SW 1271 (cell line): ENCODE measurements around the gene BCDIN3D.
"Not testable (repeated sequence)": the region's sequence is repeated elsewhere in the genome, so short reads cannot be mapped to it uniquely, and the experiment has no call there.

ENCODE experiments used
- DNase-seq, 2 experiments: peaks; one replicate each; lab custom pipeline; 2025; lab: John Stamatoyannopoulos, UW

BCDIN3D gene

DNA sequence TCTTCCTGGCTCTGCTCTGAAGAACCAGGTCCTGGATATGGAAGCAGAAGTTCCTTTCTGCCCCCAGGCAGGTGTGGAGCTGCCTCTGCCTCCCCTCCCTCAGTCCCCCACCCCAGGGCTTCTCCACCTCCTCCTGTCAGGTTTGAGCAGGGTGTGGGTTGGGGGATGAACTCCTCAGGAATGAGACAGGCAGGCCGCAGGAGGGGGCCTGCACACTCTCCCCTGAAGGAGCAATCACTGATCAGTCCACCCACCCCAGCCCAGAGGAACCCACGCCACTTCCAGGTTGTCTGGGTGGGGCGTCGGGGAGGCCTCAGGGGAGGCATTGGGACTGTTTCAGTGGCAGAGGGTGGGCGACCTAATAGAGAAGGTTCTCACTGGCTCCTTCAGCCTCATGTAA, 34.2 kb upstream of the BCDIN3D start:
- no peak for DNase-seq

DNA sequence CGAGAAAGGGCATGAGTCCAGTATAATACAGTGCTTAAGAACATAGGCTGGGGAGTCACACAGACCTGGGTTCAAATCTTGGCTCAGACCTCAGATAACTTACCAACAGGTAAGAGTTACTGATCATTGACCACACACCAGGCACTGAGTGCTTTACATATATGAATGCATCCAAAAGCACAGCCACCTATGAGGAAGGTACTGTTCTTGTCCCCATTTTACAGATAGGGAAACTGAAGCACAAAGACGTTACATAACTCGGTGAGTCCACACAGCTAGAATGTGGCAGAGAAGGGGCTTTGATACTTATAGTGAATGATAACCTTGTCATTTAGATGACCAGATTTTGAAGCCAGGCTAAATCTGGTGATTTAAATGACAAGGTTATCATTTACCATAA, 33.2 kb upstream of the BCDIN3D start:
- DNase-seq, result no peak

DNA sequence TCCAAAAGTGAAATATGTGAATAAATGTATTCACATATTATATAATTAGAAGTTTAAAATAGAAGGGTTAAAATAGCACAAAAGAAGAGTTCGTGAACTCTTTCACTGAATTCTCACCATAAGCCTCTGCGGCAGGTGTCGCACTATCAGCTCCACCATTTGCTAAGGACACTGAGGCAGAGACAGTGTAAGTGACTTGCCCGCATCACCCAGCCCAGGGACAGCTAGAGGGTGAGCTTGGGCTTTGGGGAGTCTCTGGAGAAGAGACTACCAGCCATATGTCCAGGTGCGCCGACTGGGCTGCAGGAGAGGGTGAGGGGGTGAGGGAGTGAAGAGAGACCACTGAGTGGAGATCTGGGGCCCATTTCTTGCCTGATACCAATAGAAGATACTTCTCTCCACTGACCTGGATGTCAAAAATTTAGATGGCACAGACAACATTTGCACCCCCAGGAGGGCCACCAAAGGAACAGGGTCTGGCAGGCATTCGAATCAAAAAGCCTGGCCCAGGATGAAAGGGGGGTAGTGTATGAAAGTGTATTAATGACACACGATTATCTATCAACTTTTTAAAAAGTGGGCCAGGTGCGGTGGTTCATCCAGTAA, 32.3 kb upstream of the BCDIN3D start:
- no peak for DNase-seq

DNA sequence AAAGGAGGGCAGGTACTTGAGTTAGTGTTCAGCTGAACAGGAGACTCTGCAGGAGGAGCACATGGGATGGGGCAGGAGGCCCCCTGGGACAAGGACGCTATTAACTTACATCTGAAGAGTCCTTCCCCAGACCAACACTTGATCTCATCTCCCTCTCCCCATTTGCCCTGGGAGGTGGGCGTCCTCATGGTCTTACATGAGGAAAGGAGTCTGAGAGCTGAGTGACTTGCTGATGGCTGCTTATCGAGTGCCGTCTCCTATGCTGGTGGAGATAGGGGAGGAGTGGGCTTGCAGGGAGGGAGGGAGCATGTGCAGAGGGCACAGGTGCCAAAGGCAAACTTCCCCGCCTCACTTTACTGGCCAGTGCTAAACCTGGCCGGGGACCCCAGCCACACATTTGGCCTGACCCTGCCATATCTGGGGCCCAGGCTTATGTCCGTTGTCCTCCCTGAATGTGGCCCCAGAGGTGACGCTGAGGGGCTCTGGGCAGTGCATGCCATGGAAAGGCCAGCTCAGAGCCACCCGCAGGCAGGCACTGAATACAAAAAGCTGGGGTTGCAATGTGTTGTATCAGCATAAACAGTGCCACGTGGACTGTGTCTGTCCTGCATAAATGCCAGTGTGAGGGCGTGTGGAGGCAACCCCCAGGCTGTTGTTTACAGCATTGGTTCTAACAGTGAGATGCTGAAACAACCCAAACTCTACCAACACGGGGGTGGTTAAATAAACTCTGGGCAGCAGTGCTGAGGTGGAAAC, 31.4 kb upstream of the BCDIN3D start:
- no peak for DNase-seq

DNA sequence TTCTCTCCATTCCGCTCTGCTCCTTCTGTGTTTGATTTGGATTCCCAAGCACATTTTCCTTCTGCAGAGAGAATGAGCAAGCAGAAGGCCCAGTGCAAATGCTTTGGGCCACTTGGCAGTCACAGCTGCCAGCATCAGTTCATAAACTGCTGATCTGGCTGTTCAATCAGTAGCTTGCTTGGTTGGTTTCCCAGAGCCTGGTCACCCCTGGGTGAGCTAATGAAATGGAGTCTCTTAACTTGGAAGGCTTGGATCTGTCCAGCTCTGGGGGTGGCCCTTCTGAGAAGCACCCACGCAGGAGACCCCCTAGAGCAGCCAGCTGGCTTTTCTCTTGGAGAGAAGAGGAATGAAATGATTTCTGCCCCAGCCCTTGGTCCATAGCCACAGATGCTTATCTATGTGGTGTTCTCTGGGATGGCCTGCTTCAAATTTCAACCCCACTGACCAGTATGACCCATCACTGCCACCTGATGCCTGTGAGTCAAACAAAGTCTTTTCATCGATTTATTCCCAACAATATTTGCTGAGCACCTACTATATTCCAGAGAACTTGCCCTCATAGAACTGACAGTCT, 30.5 kb upstream of the BCDIN3D start:
- DNase-seq, result no peak

DNA sequence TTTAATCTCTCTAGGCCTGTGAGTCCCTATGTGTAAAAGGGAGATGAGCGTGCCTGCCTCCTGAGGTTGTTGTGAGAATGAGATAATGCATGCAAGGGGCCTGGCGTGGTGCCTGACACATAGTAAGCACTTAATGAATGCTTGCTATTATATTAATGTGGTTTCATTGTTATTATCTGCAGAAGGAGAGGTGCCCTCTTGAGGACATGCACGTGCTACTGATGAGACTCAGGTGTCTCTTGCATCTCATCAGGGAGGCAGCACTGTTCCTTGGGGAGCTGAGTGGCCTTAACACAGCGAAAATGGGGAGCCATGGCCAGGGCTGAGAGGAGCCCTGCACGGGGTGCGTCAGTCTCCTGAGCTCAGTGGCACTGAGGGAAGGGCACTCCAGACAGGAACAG, 29.9 kb upstream of the BCDIN3D start:
- no peak for DNase-seq

DNA sequence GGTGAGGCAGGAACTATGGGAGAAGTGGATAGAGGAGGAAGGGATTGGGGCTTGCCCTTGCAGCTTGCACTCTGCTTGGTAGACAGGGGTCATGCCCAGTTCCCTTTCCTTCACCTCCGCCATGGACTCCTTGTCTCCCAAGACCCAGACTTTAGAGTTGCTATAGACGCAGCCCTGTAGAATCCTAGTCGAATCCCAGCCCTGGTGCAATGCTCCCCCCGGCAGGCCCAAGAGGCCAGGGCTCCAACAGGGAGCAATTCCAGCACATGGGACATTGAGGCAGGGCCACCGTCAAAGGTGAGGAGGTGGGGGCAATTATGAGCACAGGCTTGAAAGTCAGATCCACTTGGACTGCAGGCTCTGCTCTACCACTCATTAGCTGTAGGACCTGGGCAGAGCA, 29.5 kb upstream of the BCDIN3D start:
- DNase-seq, result no peak

DNA sequence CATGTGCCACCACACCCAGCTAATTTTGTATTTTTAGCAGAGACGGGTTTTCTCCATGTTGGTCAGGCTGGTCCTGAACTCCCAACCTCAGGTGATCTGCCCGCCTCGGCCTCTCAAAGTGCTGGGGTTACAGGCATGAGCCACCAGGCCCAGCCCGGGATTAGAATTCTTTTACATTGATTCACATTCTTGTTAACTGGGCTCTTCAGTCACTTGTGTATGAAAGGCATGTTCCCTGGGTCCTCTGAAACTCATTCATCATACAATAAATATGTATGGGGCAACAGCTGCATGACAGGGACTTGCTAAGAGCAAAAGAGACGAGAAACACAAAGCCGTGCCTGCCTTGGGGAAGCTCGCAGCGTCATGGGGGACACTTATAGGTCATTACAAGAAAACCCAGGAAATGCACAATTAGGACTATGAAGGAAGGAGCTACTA, 28.9 kb upstream of the BCDIN3D start:
- not testable (repeated sequence) for DNase-seq

DNA sequence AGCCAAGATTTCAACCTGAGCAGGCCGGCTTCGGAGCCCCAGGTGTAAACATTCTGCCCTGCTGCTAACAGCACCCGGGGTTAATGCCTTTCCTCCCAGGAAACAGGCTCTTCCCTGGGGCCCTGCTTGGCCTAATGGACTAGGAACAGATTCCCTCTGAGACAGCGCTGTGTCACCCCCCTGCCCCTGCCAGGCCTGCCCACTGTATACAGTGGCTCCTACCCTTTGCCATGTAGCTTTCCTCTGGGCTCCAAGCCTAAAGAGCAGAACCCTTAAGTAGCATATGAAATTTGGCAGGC, 28.3 kb upstream of the BCDIN3D start:
- DNase-seq, result no peak

DNA sequence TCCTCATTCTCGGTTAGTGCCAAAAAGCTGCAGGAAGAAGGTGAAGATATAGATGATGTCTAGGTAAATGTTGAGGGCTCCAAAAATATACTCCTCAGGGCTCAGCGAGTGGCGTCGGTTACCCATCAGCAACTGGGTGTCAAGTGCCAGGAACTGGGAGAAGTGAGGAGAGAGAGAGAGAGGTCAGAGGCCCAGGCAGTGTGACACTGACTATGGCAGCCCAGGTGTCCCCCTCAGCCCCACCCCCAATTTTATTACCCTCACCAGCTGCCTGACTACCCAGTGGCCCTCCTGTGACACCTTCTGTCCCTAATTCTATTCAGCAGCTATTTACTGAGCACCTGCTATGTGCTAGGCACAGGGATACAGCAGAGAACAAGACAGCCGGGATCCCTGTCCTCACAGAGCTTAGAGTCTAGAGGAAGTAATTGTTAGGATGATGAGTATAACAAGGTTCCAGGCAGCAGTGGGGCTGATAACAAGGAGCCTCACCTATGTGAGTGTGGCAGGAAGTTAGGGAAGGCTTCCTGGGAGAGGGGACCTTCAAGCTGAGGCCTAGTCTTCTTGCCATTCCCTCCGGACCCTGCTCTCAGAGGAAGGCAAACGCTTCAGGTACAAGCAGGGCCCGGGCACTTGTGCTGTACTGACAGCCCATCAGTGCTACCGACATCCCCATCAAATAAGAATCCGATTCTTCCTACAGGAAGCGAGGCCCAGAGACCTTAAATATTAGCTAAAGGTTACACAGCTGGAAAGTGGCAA, 27.8 kb upstream of the BCDIN3D start:
- DNase-seq, result no peak

DNA sequence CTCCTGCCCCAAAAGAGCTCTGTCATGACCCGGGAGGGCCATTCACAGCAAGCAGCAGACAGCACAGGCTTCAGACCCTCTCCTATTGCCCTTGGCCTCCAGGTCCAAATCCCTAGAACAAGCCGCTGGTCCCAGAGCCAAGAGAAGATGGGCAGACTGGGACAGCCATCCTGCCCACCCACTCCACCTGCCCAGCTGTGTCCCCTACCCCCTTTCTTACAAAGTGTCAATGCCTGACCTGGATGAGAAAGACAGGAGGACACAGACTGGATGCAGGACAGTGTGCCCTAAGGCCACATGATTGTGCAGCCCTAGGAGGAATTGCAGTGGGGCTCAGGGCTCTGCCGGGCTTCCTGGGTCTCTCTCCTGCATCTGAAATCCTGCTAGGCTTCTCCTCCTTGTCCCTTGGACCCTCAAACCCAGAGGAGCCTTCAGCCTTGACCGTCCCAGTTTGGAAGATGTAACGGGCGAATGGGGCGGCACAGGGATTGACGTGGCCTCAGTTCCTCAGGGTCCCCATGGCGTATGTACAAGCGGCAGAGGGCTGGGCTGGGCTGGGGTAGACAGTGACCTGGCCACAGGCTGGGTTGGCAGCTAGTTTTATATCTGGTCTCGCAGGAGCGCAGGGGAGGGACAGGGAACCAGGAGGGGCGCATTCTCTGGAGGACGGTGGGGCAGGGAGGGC, 27.1 kb upstream of the BCDIN3D start:
- no peak for DNase-seq

DNA sequence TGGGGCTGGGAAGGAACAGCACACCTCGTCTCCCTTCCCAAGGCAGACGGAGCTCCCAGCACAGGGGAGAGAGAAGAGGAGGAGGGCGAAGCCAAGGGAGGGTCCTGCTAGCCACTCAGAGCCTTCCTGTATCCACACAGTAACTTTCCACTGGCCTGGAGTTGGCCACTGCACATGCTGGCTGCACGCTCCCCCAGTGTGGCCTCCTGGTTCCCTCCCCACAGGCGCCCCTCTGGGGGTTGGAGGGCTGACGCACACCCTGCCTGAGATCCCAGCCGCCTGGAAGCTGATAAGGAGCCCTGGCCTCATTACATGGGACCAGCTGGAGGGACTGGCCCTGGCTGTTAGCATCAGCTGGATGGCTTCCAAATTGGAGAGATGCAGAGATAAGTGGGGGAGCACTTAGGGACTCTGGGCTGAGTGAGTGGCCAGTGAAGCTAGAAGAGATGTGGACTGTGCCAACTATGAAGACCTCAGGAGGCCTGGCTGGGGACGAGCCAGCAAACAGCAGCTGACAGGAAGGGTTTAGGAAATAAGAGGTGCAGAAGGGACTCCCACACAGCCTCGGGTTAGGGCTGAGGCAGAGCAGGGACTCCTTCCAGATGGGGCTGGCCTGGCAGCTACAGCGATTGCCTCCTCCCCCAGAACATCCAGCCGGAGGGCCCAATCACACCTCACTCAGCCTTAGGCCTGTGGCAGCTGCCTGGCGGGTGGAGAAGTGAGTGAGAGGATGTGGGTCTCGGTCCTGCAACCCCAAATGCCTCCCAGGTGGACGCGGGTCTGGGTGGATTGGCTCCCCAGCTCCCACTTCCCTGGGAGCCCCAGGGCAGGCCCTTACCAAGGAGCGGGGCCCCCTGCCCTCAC, 26.3 kb upstream of the BCDIN3D start:
- DNase-seq, result no peak

DNA sequence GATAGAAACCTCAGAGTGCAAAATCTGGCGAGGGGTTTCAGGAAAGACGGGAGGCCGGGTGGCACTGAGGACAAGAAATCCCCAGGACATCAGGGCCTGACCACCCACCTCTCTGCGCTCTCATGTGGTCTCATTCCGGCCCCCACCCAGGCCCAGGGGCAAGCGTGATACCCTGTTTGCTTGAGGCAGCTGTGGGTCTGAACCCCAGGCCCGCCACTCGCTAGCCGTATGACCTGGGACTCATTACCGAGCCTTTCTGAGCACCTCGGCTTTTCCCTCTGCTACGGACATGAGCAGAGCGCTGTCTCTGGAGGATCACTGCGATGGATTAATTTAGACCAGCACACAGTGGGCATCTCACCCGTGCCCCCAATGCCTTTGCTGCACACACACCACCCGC, 25.5 kb upstream of the BCDIN3D start:
- DNase-seq, result no peak

DNA sequence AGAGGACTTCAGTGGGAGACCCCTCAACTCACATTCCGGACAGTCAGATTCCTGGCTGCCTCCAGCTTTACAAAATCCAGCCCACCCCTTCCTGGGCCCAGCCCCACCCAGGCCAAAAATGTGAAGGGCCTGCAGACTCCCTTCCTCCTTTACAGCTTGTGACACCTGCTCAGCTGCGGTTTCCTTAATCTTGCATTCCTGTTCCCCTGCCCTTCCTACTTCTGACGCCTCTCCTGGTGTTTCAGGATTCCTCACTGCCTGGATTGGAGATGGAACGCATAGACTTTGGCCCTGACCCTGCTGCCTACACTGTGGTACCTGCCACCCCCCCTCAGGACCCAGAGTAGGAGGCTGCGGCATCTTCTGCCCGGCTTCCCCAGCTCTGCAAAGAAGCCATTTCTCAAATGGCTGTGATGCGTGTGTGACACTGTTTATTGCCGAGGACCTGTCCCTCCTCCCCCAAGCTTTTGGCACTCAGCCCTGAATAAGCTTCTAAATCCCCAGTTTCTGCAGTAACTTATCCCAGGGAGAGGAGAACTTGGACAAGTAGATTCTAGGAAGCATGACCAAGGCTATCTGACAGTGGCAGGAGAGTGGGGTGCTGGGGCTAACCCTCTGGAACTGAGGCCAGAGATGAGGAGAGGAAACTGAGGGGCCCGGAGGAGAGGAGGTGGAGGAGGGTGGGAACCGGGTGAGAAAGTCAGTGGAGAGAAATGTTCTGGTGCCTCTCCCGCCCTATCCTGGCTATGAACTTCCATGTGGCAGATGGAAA, 24.9 kb upstream of the BCDIN3D start:
- DNase-seq, result no peak

DNA sequence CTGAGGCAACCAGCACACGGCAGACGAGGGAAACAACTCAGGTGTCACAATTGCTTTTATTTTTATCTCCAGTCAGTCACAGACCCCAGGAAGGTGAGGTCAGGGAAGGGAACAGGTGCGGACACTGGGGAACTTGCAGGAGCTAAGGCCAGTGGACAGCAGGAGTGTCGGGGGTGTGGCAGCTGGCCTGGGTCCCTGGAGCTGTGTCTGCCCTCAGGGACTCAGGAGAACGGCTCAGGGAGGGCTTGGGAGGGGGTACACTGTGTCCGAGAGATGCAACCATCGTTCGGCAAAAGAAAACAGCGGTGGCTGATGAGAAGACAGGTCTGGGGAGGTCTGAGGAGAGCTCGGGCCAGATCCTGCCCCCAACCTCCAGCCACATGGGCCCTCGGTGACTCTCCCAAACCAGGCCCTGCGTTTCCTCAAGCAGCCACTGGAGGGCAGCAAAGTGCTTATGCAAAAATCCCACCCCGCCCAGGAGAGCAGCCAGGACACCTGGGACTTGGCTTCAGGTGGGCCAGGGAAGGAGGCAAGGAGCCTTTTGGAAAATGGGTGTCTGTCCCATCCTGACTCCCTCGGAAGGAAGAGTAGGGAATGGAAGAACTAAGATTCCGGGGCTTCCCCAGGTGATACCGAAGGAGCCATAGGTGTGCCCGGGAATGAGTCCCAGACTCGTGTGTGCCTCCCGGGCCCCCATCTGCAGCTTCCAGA, 24.1 kb upstream of the BCDIN3D start:
- peak in 1 of 2 experiments; percentile 36 for DNase-seq

DNA sequence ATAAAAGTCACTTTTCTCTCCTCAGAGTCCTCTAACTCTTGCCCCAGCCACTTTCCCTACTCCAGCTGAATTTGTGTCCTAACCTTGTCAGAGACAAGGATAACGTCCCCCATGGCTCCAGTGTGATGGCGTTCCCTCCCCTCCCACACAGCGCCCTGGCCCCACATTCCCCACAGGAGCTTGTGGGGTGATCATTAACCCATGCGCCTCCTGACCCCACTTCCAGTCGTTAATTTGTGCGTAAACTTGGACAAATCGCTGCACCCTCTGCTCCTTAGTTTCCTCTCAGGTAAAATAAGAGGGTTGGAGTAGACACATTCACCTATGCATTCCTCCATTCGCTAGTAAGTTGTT, 22.9 kb upstream of the BCDIN3D start:
- DNase-seq, result no peak

DNA sequence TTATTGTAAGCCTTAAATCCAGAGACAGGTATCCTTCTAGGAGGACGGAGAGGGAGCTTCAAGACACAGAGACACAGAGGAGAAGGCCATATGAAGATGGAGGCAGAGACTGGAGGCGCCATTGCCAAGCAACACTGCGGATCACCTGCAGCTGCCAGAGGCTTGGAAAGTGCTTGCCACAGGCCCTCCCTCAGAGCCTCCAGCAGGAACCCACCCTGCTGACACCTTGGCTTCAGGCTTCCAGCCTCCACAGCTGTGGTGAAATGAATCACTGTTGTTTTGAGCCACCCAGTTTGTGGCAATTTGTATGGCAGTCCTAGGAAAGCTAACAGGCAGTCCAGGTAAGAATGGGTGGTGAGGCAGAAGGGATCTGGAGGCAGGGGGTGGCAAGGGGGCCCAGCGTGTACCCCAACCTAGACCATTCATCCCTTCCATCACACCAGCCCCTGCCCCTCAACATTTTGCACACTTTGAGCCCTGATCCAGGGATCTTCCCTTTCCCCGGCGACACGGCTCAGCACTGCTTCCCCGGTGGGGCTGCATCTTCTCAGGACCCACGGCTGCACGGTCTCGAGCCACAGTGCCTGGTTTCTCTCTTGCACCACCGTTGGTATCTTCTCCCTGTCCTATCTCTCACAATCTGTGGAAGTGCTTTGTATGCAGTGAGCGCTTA, 22.3 kb upstream of the BCDIN3D start:
- no peak for DNase-seq

DNA sequence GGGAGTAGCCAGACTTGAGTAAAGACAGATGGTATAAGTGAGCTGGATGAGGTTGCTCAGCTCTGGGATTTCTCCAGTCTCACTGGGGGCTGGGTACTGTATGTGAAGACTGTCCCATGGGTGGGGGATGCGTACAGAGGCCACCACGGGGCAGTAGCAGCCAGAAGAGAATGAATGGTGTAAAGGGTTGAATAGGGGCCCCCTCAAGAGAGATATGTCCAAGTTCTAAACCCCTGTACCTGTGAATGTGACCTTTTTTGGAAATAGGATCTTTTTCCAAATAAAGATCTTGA, 21.8 kb upstream of the BCDIN3D start:
- no peak for DNase-seq

DNA sequence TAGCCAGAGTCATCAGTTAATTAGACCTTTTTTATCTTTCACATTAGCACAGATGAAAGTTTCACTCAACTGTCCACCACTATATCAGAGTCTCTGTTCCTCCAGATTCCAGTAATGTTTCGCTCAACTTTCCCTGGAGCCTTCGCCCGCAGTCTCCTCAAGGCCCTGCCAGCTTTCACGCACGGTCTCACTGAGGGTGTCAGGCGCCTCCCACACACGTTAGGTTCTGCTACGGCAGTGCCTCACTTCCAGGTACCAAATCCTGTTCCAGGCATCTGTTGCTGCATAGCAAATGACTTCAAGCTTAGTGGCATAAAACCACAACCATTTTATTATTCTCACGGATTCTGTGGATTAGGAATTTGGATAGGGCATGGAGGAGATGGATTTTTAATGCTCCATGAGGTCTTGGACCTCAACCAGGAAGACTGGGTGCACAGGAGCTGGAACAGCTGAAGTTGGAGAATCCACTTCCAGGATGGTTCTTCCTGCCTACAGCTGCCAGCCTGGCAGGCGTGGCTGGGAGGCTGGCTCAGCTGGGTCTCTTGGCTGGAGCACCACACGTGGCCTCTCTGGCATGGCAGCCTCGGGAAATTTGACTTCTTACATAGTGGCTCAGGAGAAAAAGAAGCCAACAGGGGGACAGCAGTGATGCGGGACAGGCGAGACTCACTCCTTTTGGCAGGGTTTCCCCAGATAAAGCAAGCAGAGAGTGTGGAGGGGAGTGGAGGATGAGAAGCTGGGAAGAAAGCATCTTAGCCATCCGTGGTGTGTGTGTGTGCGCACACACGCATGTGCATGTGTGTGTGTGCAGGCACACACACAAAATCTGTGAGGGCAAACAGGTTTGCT, 21.3 kb upstream of the BCDIN3D start:
- no peak for DNase-seq
